GM21528 (cell line): ENCODE data around the gene HSD17B3.
"Not testable (repeated sequence)": the region's sequence is repeated elsewhere in the genome, so short reads cannot be mapped to it uniquely, and the experiment has no call there.

ENCODE experiments used
- ATAC-seq: cut with Tn5 transposase; IDR thresholded peaks from one replicate; pipeline ENCODE4 v1.9.1; 2021; ENCODE audit warnings: mild to moderate bottlenecking, moderate library complexity; ENCODE audit not compliant: unreplicated experiment, low FRiP score

HSD17B3 gene

GRCh38 chr9:96202971-96203780, 98.8 kb downstream of the HSD17B3 start:
- ATAC-seq: no peak

- ATAC-seq: no peak
Measured at GRCh38 chr9:96201140-96201539, 100.8 kb downstream of the HSD17B3 start.

- ATAC-seq: no peak
Measured at GRCh38 chr9:96199006-96199405, 103.0 kb downstream of the HSD17B3 start.

GRCh38 chr9:96195541-96195940, 106.4 kb downstream of the HSD17B3 start:
- no peak for ATAC-seq

GRCh38 chr9:96193236-96193755, 108.7 kb downstream of the HSD17B3 start:
- ATAC-seq: no peak

- no peak for ATAC-seq
Measured at GRCh38 chr9:96192710-96193109, 109.3 kb downstream of the HSD17B3 start.

GRCh38 chr9:96189995-96190394, 112.0 kb downstream of the HSD17B3 start:
- ATAC-seq: no peak

- ATAC-seq: not testable (repeated sequence)
Measured at GRCh38 chr9:96189581-96189980, 112.4 kb downstream of the HSD17B3 start.

- no peak for ATAC-seq
Measured at GRCh38 chr9:96188571-96188970, 113.4 kb downstream of the HSD17B3 start.

- ATAC-seq: no peak
Measured at GRCh38 chr9:96187151-96187555, 114.8 kb downstream of the HSD17B3 start.

GRCh38 chr9:96186591-96187011, 115.4 kb downstream of the HSD17B3 start:
- ATAC-seq: no peak

GRCh38 chr9:96185518-96186156, 116.3 kb downstream of the HSD17B3 start:
- ATAC-seq: no peak
